HL-60/S4 treated with phorbol 12-myristate 13-acetate at 8.2 ng/mL for 4 days and 3 days (cell line): ENCODE data around the gene H6PD.

Experiments
- in situ Hi-C: fragments of 300-500 bp; cut with MboI; formaldehyde crosslinking; loops from 2 replicates; pipeline ENCODE4 v1.15.0; 2022; ENCODE audit warnings: low sequenced_read_pairs

The H6PD gene, protein sequence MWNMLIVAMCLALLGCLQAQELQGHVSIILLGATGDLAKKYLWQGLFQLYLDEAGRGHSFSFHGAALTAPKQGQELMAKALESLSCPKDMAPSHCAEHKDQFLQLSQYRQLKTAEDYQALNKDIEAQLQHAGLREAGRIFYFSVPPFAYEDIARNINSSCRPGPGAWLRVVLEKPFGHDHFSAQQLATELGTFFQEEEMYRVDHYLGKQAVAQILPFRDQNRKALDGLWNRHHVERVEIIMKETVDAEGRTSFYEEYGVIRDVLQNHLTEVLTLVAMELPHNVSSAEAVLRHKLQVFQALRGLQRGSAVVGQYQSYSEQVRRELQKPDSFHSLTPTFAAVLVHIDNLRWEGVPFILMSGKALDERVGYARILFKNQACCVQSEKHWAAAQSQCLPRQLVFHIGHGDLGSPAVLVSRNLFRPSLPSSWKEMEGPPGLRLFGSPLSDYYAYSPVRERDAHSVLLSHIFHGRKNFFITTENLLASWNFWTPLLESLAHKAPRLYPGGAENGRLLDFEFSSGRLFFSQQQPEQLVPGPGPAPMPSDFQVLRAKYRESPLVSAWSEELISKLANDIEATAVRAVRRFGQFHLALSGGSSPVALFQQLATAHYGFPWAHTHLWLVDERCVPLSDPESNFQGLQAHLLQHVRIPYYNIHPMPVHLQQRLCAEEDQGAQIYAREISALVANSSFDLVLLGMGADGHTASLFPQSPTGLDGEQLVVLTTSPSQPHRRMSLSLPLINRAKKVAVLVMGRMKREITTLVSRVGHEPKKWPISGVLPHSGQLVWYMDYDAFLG

DNA sequence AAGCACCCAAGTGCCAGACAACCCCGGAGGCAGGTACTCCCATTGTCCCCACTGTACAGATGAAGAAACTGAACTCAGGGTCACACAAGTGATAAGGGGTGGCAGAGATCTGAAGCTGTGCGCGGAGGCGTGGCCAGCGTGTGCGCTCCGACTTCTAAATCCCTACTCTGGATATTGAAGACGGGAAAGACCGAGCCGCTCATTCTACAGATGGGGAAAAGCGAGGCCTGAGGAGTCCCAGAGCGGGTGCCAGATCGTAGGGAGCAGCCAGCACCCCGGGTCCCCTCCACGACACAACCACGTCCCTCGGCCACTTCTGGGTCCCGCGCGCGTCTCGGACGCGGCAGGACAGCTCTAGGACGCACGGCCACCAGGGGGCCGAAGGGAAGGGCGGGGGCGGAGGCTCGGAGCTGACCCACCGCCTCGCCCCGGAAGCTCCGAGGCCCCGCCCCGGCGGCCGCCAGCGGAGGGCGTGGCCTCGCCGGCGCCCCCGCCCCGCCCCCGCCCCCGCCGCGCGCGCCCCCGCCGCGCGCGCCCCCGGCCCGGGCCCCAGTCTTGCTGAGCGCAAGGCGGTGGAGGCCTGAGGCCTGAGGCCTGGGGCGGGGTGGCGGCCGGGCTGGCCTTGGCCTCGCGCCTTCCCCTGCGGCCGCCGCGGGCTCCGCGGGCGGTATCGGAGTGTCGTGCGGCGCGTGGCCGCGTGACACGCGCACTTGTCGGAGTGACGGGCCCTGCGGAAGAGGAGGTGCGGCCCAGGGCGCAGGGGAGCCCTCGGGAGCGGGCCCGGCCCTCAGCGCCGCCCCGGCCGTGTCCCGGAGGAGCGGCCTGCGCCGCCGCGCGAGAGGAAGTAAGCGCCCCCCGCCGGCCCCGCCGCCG lies at the start of gene H6PD:
Gene H6PD (plus strand): TSS at position 552 of the 873 bp plus-strand sequence. CDS start 10,161 bp downstream, outside the sequence.
- in situ Hi-C loops, result no loop called here

DNA sequence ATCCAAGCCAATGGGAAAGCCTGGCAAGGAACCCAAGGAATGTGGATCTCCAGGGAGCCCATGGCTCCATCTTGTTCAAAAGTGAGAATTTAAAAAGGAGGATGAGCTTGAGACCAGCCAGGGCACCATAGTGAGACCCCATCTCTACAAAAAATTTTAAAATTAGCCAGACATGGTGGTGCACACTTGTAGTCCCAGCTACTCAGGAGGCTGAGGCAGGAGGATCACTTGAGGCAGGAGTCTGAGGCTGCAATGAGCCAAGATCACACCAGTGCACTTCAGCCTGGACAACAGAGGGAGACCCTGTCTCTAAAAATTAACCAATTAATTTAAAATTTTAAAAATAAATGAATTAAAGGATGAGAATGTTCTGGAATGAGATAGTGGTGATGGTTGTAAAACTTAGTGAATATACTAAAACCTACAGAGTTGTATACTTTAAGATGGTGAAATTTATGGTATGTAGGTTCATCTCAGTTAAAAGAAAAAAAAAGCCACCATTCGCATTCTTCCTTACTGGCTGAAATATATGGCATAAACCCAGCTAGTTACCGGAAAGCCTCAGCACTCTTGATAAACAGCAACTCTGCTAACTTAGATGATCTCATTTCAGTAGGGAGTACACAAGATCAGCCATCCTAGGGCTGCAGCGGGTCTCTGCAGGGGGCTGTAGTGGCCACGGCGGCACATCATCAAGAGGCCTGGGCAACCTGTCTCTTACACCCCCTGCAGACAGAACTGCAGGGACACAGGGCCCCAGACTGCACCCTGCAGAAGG lies 48.3 kb upstream of the H6PD start:
- in situ Hi-C loops, result no loop called here

DNA sequence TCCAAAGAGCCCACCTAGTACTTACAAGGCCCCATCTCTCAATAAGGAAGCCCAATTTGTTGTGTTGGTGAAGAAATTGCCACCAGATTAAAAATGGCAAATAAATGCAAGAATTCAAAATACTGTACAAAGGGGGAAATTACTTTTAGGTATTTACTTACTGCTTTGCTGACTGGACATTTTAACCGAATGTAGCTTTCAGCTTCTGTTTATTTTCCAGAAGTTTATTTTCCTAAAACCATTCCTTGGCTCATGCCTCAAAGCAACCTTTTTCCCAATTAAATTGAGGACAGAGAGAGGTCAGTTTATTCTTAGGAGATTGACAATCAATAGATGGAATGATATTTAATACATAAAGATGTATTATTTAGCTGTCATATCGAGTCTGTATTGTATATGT lies 47.6 kb upstream of the H6PD start:
- in situ Hi-C loops, result no loop called here

DNA sequence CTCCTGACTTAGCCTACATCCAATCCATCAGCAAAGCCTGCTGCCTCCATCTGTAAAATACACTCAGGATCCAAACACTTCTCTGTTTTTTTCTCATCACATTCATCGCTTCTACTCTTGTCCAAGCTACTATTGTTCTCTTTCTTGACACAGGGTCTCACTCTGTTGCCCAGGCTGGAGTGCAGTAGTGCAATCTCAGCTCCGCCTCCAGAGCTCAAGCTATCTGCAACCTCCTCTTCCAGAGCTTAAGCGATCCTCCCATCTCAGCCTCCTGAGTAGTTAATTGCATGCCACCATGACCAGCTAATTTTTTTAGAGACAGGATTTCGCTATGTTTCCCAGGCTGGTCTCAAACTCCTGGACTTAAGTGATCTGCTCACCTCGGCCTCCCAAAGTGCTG lies 44.3 kb upstream of the H6PD start:
- in situ Hi-C loops, result loop anchor here (10.0 kb wide), 1 partner anchor 75 kb away; no protein-coding TSS in a partner anchor

DNA sequence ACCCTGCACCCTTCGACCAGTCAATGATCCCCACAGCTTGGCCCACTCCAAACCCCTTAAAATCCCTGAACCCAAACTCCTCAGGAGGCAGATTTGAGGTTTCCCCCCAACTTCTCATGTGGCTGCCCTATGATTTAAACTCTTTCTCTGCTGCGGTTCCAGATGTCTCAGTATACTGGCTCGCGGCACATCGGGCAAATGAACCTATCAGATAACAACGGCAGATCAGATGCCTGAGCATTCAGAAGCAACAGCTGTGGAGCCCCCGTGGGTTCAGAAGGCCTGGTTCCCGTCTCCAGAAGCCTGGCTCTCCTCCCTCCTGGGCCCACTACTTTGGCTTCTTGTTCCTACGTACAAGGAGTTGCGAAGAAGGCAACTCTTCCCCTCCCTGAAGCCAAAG lies 43.3 kb upstream of the H6PD start:
- in situ Hi-C loops, result loop anchor here (10.0 kb wide), 1 partner anchor 76 kb away; no protein-coding TSS in a partner anchor

DNA sequence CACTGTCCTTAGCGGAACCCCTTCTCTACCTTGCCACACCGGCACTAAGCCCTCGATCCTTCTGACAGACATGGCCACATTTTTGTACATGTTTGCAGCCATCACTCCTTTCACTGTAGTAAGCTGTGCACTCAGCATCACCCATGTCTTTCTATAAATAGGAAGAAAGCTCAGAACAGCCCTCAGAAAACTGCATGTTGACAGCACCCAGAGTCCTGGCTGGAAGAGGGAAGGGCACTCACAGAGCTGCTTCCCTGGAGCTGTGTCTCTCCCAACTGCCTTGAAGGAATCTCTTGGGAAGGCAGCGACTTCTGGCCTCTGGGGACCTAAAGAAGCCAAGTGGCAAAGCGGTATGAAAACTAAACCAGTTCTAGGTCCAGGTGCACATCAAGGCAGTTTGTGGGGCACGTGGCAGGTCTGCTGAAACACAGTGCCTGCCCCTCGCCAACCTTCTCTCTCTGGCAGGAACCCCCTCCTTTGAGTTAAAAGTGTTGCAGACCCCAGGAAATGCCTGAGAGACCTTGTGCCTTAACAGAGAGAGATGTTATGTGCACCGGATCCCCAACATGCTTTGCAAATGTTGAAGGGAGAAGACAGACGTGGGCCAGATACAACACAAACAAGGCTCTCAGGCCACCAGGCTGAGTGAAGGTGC lies 41.9 kb upstream of the H6PD start:
- in situ Hi-C loops, result loop anchor here (10.0 kb wide), 1 partner anchor 78 kb away; no protein-coding TSS in a partner anchor

DNA sequence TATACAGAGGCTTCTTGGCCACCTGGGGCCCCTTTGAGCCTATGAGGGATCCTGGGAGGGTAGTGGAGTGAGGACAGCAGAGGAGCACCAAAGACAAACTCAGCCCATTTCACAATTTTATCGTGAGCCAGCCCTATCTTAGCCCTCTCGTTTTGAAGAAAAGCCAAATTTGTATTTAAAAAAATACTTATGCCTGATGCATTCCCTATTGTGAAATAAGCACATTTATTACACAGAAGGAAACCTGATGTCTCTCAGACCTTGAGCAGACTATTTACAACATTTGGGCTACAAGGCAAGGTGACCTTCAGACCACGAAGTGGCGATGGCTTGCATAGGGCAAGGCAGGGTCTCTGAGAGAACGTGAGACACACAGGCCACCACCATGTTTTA lies 41.3 kb upstream of the H6PD start:
- in situ Hi-C loops, result loop anchor here (10.0 kb wide), 1 partner anchor 78 kb away; no protein-coding TSS in a partner anchor

DNA sequence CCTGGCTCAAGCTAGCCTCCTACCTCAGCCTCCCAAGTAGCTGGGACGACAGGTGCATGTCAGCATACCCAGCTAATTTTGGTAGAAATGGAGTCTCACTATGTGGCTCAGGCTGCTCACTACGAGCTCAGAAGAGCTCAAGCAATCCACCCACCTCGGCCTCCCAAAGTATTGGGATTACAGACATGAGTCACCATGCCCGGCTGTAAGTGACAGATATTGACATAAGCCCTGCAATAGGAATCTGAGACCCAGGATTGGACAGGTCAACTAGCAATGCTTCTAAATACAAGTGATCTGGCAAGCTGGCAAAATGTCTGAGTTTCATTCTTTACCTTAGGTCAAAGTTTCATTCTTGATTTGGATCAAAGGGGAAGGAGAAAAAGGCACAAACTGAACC lies 40.5 kb upstream of the H6PD start:
- in situ Hi-C loops, result loop anchor here (10.0 kb wide), 1 partner anchor 79 kb away; no protein-coding TSS in a partner anchor

DNA sequence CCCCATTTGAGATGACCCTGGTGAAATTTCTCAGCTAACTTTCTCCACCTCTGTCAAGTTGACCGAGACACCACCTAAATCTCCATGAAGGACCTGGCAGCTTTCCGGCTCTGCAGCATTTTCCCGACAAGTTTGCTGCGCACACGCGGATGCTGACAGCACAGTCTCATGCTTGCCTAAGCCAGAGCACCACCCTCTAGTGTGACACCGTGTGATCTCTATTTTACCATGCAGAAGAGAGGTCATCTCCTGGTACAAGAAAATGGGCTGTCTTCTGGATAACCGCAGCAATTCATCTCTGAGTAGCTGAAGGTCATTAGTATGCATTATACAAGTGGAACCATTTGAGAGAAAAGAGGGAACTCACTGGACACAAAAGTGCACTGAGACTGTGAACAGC lies 38.9 kb upstream of the H6PD start:
- in situ Hi-C loops, result loop anchor here (10.0 kb wide), 1 partner anchor 81 kb away; no protein-coding TSS in a partner anchor

DNA sequence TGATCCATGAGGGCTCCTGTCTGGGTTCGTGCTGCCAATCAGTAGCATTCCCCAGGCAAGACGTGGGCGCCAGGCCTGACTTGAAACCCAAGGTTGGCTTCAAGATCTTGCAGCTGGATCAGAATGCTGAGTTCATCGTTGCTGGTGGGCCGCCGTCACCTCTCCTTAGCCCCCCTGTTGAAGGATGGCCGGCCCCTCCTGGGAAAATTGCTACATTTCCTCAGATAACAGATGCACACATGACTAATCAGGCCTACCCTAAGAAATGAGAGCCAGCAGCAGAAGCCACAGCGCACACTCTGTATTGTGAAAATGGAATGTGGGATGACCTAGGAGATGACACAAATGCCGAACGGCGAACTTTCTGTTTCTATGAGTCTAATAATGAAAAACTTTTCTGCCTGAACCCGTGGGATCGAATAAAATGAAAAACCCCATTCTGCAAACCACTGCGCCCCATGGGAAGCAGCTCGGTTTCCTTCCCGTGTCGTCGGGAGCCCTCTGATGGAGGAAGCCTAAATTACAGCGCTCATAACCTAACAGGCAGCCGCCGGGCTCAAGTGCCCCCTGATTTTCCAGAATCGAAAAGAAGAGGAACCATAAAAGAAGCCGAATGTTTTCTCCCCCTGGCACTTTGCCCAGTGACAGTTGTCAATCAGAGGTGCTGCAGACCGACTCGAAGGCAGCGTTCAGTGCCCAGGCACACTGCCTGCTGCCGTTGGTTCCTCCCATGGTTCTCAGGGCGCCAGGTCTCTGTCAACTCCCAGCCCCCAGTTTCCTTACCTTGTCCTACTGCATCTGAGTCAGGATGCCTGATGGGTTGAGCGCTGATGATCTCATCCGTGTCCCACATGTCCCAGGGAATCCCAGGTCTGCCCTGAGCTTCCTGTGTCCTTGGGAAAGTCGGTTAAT lies 38.2 kb upstream of the H6PD start:
- in situ Hi-C loops, result loop anchor here (10.0 kb wide), 1 partner anchor 82 kb away; no protein-coding TSS in a partner anchor

DNA sequence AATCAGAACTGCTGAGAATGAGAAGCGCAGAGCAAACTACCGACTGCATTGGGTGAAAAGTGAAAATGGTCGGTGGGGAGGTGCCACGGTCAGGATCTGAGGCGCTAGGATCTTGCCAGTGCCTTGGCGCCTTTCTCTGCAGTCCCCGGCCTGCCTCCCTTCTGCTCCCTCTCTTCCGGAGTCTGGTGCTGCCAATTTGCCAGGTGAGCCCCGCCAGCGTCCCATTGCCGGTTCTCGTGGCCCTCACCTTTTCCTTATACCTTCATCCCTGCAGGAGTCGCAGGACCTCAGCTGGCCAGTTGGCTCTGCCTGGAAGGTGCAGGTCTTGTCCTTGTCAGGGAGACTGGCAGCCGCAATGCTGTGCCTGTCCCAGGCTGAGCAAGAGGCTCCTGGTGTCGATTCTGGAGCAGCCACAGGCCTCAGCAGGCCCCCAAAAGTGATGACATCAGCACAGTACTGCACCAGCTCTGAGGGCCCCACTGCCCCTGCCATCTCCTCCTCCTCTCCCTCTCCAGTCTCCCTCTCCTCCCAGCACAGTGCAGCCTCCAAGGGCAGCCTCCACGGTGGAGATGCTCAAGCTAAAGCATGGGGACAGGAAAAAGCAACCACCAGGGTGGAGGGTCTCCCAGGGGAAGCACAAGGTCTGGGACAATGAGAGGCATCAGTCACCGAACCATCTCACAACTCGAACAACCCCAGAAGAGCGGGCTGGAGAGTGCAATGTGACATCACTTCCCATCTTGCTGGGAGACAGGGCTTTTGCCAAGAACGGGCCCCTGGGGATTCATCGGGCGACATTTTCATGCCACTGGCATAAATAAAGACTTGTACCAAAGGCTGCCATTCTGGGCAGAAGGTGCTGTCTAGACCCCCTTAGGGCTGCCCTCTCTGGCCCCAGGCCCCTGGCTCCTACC lies 37.1 kb upstream of the H6PD start:
- in situ Hi-C loops, result loop anchor here (10.0 kb wide), 1 partner anchor 83 kb away; no protein-coding TSS in a partner anchor

DNA sequence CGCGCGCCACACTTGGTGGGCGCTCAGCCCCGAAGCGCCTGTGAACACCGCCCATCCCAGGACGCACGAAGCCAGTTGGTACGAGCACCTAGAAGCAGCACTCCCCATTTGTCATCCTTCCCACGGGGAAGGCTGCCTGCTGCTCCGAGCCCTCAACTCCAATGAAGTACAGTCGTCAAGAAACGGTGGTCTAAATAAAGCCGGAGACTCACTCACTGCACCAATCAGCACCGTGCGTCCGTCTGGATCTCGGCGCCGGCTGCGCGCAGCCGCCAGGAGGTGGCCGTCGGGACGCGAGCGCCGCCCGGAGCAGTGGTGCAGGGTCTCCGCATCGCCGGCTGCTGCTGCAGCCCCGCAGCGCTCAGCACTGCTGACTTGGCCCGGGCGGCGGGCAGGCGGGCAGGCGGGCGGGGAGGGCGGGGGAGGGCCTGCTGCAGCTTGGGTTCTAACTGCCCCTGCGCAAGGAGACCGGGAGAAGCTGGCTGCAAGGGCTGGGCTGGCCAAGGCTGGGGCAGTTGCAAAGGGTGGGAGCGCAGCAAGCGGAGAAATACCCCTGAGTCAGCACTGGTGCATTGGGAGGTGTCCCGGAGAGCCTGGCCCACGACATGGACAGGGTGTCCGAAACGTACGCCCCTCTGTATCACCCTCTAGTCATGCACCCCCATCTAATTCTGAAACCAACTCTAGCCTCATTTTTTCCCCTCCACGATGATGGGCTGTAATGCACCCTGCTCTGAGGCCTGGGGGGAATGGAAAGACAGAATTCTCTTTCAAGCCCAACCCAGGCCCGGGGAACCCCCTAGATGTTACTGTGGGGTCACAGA lies 35.8 kb upstream of the H6PD start:
- in situ Hi-C loops, result loop anchor here (10.0 kb wide), 1 partner anchor 84 kb away; no protein-coding TSS in a partner anchor

DNA sequence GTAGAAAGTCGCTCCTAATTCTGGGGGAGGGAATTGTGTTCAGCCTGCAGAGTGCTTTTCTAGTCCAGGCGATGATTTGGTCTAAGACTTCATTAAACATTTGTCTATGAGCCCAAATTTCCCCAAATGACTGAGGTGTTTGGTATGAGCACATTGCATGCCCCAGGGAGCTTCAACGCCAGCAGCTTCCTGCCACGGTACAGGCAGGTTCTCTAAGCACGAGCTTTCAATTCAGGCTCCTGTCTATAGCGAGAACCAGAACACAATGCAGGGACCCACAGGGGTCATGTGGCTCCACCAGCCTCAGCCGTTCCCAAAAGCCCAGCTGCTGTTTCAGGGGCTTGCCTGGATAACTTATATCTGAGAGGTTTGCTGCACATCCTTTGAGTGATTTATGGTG lies 34.1 kb upstream of the H6PD start:
- in situ Hi-C loops, result no loop called here

DNA sequence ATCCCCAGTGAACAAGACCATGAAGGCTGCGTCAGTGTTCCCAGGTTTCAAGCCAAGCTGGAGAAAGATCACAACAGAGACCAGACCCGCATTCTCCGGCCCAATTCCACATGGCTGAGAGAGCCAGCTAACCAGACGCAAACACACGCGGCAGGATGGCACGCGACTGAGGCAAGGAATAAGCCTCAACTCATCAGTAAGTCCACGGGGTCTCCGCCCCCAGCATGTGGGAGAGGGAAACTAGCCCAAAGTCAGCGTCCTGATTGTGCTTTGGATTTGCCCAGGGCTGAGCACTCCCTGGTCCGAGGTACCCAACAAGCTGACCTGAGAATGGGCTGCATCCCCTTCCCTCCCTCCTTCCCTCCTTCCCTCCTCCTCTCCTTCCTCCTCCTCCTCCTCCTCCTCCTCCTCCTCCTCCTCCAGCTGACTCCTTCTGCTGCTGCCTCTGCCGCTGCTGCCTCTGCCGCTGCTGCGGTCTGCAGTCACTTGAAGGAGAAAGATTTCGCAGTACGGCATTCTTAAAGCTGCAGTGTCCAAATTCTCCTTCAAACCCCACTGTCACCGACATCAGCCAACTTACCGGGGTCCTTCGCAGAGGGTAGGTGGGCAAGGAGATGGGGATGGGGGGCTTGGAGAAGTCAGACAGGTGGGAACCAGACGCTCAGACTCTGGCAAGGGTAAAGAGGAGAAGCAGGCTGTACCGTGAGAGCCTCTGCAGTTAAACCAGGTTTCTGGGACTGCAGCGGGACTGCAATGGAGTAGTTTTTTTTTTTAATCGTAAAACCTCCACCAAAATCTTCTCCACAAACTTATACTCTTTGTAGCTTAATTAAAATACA lies 33.0 kb upstream of the H6PD start:
- in situ Hi-C loops, result no loop called here

DNA sequence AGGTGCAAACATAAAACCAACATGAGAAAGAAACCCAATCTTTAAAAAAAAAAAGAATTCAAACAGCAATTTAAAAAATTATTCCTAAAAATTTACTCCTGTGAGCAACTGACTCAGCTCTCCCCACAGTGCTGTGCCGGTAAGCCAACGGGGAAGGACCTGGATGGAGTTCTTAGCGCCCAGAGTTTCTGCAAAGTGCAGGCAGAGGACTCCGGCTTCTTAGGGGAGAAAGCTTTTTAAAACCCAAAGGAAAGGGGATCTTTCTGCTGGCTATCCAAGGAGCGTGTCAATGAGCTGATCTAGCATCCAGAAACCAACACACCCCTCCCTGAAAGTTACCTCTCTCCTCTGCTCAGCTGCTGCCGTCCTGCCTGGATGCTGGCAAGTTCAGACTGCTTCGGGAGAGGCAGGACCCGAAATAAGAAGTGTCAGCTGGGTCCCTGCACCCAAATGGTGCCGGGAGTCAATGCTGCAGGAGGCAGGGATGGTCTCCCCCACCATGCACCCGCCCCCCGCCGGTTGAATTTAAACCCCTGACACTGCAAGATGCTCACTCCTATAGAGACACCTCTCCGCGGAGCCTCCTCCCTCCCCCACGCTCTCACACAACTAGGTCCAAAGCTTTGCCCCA lies 32.2 kb upstream of the H6PD start:
- in situ Hi-C loops, result no loop called here
